Gastroesophageal sphincter (tissue), 4 donors: Measurements from ENCODE around the gene GINS2. TPM values are rescaled to one million over a fixed set of nuclear protein-coding genes. Genes with fewer than 3 reads are reported as not detected.

Experiments used
- ATAC-seq: fragments of 150-250 bp; one replicate; pipeline ENCODE4 v1.9.1; 2016; ENCODE audit warnings: mild to moderate bottlenecking, moderate library complexity
- H3K27ac ChIP-seq, 4 donors: fragments of 200-600 bp; sonication (generic) in 3 of 4; 1 replicate in 3 of 4; 2 replicates in 1 of 4; pipeline ENCODE4 v1.5.1; 2016 to 2019
- H3K27me3 ChIP-seq: fragments of 200-600 bp; sonication (generic); one replicate; pipeline ENCODE4 v1.5.1; 2019
- H3K36me3 ChIP-seq, 2 donors: fragments of 200-600 bp; sonication (generic); one replicate each; pipeline ENCODE4 v1.5.1; 2019; ENCODE audit warnings: control low read depth in 1 of 2
- H3K4me1 ChIP-seq, 3 donors: fragments of 200-600 bp; sonication (generic); 1 replicate in 2 of 3; 2 replicates in 1 of 3; pipeline ENCODE4 v1.5.1; 2016 to 2019; ENCODE audit warnings: control low read depth in 2 of 3
- H3K4me3 ChIP-seq, 2 donors: fragments of 200-600 bp; sonication (generic); one replicate each; pipeline ENCODE4 v1.5.1; 2019; ENCODE audit warnings: mild to moderate bottlenecking in 1 of 2, moderate library complexity in 1 of 2
- H3K9me3 ChIP-seq, 3 donors: fragments of 200-600 bp; sonication (generic); one replicate each; pipeline ENCODE4 v1.5.1; 2017 to 2019; ENCODE audit warnings: control low read depth in 2 of 3
- EP300 ChIP-seq: sonication (generic); formaldehyde crosslinking; IDR thresholded peaks from one replicate; pipeline ENCODE4 v1.6.1; 2017; ENCODE audit warnings: antibody characterized with exemption, mild to moderate bottlenecking
- POLR2A ChIP-seq, 2 donors: fragments of 450-650 bp; IDR thresholded peaks; one replicate each; pipeline ENCODE4 v1.6.1; 2017; ENCODE audit warnings: antibody characterized with exemption in 2 of 2, mild to moderate bottlenecking in 2 of 2, moderate library complexity in 1 of 2
- POLR2AphosphoS5 ChIP-seq: sonication (generic); formaldehyde crosslinking; IDR thresholded peaks from one replicate; pipeline ENCODE4 v1.6.1; 2017; ENCODE audit warnings: antibody characterized with exemption
- WGBS, 2 donors: methylation state at CpG; one replicate each; pipeline ENCODE4 v1.1.5; 2018; ENCODE audit warnings: low coverage in 1 of 2; 5-methylcytosine and 5-hydroxymethylcytosine counted together
- total RNA-seq, 4 donors: library from RNA; depleted of rRNA; stranded (reverse); fragments of >200 nt; gene quantifications; one replicate each; pipeline ENCODE4 v1.1.0, GENCODE V29; 2016
- TF ChIP-seq, protein P1 (sequence below), 4 experiments: fragments of 200-600 bp in 2 of 4; fragments of 450-650 bp in 2 of 4; sonication (generic) in 1 of 4; IDR thresholded peaks; one replicate each; pipeline ENCODE4 v1.5.1; 2017 to 2019; ENCODE audit warnings: antibody characterized with exemption in 4 of 4, mild to moderate bottlenecking in 2 of 4, moderate library complexity in 2 of 4

GINS2 gene
- total RNA-seq, 4 donors from 2014 or later: 0.15 to 1.4 (median 0.66) TPM

DNA sequence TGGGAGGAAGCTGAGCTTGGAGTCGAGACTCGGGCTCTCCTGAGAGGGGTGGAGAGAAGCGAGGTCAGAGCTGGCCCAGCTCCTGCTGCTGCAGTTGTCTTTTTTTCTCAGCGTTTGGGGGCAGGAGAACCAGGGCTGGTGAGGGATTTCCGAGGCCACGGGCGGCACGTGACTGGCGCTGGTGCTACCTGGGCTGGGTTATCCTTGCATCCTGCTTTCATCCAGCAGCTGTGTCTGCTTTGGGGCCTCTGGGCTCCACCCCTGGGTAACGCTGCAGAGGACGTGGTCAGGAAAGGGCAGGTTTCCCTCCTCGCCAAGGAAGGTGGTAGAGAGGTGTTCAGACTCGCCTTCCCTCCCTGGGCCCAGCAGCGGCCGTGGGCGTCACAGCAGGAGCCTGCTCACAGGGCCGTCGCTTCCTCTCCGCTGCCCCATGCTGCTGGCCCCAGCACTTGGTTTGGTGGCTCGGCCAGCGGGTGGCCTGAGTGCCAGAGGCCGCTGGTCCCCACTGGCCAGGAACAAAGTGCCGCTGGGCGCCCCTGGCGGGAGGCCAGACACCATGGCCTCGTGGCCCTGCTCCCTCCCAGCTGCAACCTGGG lies 53.1 kb downstream of the GINS2 start:
- H3K4me1 ChIP-seq: peaks cover 0 to 32% (median 0%) of the 10 kb centered on the region in 3 donors
- H3K9me3 ChIP-seq: no peaks in the 10 kb centered on the region
- H3K27ac ChIP-seq: no peak overlapping the region
- ATAC-seq: no peak
- no CpG with 5 or more reads among the region's 26 CpGs for whole genome bisulfite sequencing, 2 donors
- no peak overlapping the region for H3K4me3 ChIP-seq
- H3K27me3 ChIP-seq: no peaks in the 10 kb centered on the region
- TF ChIP-seq POLR2A (IDR thresholded peaks at IDR 0.05) (no peak), POLR2AphosphoS5 (no peak), EP300 (no peak)
- TF ChIP-seq, protein P1, sequence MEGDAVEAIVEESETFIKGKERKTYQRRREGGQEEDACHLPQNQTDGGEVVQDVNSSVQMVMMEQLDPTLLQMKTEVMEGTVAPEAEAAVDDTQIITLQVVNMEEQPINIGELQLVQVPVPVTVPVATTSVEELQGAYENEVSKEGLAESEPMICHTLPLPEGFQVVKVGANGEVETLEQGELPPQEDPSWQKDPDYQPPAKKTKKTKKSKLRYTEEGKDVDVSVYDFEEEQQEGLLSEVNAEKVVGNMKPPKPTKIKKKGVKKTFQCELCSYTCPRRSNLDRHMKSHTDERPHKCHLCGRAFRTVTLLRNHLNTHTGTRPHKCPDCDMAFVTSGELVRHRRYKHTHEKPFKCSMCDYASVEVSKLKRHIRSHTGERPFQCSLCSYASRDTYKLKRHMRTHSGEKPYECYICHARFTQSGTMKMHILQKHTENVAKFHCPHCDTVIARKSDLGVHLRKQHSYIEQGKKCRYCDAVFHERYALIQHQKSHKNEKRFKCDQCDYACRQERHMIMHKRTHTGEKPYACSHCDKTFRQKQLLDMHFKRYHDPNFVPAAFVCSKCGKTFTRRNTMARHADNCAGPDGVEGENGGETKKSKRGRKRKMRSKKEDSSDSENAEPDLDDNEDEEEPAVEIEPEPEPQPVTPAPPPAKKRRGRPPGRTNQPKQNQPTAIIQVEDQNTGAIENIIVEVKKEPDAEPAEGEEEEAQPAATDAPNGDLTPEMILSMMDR (IDR thresholded peaks at IDR 0.05): no peak
- peaks cover 0 to 39% of the 10 kb centered on the region in 2 donors for H3K36me3 ChIP-seq

DNA sequence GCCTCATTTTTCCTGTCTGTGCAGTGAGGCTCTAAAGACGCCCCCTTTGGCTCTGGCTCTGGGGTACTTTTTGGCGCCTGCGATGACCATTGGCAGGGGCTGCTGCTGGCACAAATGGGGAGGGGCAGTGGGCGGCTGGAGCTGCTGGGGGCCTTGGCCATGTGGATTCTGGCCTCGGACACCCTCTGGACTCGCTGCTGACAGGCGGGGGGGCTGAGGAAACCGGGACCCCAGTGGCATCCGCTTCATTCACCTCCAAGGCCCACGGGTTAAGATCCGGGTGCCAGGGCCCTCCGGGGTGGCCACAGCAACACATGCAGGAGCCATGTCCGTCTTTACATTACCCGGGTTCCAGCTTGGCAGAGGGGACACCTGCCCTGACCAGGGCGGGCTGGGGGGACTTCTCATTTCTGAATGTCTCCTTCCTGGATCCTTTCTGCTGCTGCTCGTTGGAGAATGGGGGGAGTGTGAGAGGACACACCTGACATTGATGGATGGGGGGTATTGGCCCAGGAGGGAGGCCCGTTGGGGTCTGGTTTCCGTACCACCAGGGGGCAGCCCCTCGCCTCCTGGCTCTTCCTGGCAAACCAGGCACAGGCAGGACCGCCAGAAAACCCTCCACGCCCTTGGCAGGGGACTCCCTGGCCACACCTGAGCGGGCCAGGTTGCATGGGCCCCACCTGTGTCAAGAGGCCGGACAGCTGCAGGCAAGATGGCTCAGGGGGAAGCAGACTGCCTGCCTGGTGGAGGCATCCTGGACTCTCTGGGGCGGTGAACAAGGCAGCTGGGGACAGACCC lies 53.8 kb downstream of the GINS2 start:
- Histone ChIP-seq H3K27me3 (no peaks in the 10 kb centered on the region), H3K27ac (no peak overlapping the region), H3K4me3 (no peak overlapping the region), H3K4me1 (peaks cover 0 to 27% (median 0%) of the 10 kb centered on the region in 3 donors), H3K36me3 (peaks cover 0 to 32% of the 10 kb centered on the region in 2 donors), H3K9me3 (peaks cover 0 to 2% (median 0%) of the 10 kb centered on the region in 3 donors)
- 51% methylated on average over 4 of the region's 24 CpGs; no CpG with 5 or more reads in 1 of the 2 donors for WGBS, 2 donors
- TF ChIP-seq, protein P1 (IDR thresholded peaks at IDR 0.05): peak in 1 of 4 experiments; percentile 8
- TF ChIP-seq POLR2AphosphoS5 (no peak), EP300 (no peak), POLR2A (IDR thresholded peaks at IDR 0.05) (no peak)
- no peak for ATAC-seq

DNA sequence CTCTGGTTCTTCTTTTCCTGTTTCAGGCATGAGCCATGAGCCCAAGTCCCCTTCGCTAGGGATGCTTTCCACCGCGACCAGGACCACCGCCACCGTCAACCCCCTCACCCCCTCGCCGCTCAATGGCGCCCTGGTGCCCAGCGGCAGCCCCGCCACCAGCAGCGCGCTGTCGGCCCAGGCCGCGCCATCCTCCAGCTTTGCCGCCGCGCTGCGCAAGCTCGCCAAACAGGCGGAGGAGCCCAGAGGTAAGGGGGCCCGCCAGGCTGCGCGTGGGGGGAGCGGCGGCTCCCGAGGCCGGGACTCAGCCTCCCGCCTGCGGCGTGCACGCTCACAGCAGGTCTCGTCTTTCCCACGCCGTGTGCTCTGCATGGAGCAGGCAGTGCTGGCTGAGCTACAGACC lies 54.9 kb downstream of the GINS2 start:
- no peak for ATAC-seq
- no peaks in the 10 kb centered on the region for H3K27me3 ChIP-seq
- H3K4me3 ChIP-seq: no peak overlapping the region
- 82 to 90% methylated on average over 4 to 5 of the region's 35 CpGs for WGBS, 2 donors
- TF ChIP-seq POLR2AphosphoS5 (no peak), EP300 (no peak), POLR2A (IDR thresholded peaks at IDR 0.05) (no peak)
- TF ChIP-seq, protein P1 (IDR thresholded peaks at IDR 0.05): no peak
- no peak overlapping the region for H3K27ac ChIP-seq
- peaks cover 0 to 6% (median 0%) of the 10 kb centered on the region in 3 donors for H3K9me3 ChIP-seq
- peaks cover 0 to 32% of the 10 kb centered on the region in 2 donors for H3K36me3 ChIP-seq
- H3K4me1 ChIP-seq: peaks cover 0 to 17% (median 0%) of the 10 kb centered on the region in 3 donors

DNA sequence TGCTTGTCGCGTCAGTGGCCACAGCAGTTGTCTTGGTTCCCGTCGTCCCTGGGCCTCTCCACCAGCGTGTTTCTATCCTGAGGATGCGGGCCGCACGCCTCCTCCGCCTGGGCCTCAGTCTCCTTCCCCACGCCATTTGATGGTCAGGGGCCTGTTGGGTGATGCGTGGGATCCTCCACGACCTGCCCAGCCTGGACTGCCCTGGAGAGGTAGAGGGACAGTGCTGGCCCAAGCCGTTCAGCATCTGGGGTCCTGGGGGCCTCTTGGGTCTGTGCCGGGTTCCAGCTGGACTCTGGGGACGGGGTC lies 55.4 kb downstream of the GINS2 start:
- Histone ChIP-seq H3K27ac (no peak overlapping the region), H3K27me3 (no peaks in the 10 kb centered on the region), H3K4me1 (peaks cover 0 to 19% (median 3%) of the 10 kb centered on the region in 3 donors), H3K9me3 (peaks cover 0 to 6% (median 0%) of the 10 kb centered on the region in 3 donors), H3K4me3 (no peak overlapping the region), H3K36me3 (peaks cover 0 to 32% of the 10 kb centered on the region in 2 donors)
- no CpG with 5 or more reads among the region's 15 CpGs for WGBS, 2 donors
- ATAC-seq: no peak
- TF ChIP-seq POLR2A (IDR thresholded peaks at IDR 0.05): no peak

DNA sequence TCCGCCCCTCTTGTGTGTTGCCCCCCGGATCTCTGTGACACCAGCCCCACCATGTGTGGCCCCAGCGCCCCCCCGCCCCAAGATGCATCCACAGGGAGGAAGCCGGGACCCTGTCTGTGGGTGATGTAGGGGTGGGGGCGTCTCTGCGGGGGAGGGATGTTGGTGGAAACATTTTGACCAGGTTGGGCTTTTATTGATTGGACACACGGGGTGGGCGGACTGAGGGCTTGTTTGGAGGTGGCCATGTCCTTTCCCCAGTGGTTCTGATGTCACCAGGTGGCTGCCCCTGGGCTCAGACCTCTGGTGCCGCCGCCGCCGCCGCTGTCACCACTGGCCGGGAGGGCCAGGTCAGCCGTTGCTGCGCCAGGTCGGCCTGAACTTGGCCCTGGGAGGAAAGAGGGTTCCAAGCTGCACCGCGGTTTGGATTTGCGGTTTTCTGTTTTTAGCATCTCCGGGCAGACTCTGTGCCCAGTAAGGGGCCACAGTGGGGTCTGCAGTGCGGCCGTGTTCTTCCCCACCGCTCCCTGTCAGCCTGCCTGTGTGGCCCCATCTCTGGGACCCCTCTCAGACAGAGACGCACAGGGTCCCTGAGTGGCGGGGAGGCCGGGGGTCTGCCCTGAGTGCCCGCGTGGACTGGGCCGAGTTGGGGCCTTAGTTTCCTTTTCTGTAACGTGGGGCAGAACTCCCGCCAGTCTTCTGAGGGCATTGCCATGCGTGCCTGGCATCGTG lies 55.9 kb downstream of the GINS2 start:
- no peak overlapping the region for H3K4me3 ChIP-seq
- peaks cover 0 to 24% (median 8%) of the 10 kb centered on the region in 3 donors for H3K4me1 ChIP-seq
- H3K27ac ChIP-seq: no peak overlapping the region
- TF ChIP-seq, protein P1 (IDR thresholded peaks at IDR 0.05): no peak
- TF ChIP-seq POLR2A (IDR thresholded peaks at IDR 0.05) (no peak), EP300 (no peak)
- peaks cover 0 to 32% of the 10 kb centered on the region in 2 donors for H3K36me3 ChIP-seq
- peaks cover 0 to 6% (median 0%) of the 10 kb centered on the region in 3 donors for H3K9me3 ChIP-seq
- 80 to 90% methylated on average over 1 to 4 of the region's 35 CpGs for WGBS, 2 donors
- H3K27me3 ChIP-seq: no peaks in the 10 kb centered on the region
- ATAC-seq: no peak
